GM18861 (cell line): ENCODE measurements around the gene EEF1A2.

Experiments used
- ATAC-seq: cut with Tn5 transposase; IDR thresholded peaks from one replicate; pipeline ENCODE4 v1.9.1; 2021; ENCODE audit not compliant: unreplicated experiment

Gene EEF1A2

GRCh38 chr20:63537525-63538203 lies 38.8 kb upstream of the EEF1A2 start:
- ATAC-seq: peak; percentile 76

DNA sequence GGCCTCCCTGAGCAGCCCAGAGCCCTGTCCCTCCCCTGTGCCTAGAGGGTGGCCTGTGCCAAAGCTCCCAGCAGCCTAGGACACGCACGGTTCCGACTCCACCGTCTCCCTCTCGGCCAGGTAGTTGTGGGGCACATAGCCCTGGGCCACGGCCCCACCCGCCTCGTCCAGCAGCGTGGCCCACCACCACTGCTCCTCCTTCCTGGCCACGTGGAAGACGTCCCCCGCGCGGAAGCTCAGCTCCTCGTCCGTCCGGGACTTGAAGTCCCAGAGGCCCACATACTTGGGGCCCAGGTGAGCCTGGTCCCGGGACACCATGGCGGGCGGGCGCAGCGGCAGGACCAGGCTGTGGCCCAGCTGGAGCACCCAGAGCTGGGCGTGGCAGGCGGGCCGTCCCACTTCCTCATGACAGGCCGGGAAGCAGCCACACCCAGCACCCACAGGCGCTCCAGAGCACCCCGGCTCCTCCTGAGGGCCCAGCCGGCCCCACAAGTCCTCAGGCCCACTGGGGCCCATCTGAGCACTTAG lies 38.2 kb upstream of the EEF1A2 start, which contains the start of gene PTK6:
Gene PTK6, minus strand, starts transcription at position 380 of the 528 bp plus-strand sequence. Its CDS starts 62 bp downstream, at position 318.
- ATAC-seq: peak; percentile 9

- no peak for ATAC-seq
Measured at GRCh38 chr20:63536241-63536977, 37.5 kb upstream of the EEF1A2 start.

DNA sequence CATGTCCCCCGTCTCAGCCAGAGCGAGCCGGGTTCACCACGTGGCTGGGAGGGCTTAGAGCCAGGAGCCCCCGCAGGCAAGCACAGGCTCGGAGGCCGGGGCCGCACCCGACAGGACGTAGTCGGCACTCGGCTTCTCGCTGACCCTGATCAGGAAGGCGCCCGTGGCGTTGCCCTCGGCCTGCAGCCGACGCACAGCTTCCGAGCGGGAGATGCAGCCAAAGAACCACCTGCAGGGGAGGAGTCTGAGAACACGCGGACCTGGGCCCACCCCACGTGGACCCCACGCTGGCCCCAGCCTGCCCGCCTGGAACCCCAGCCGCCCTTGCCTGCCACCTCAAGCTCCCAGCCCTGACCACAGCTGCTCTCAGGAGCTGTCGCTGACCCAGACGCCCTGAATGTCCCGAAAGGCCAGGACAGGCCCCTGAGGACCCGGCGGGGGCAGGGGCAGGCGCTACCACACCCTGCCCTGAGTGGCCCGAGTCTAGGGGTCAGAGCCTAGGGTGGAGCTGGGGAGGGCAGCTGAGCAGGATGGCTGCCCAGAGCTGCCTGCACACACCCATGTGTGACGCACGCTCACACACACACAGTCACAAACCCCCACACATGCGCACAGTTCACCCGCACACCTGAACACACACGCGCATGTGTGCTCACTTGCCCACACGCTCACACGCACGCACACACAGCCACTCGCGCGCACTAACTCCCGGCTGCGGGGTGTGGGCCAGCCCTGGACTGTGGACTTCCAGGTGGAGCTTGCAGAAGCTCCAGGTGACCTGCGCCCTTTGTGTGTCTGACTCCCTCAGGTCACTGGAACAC lies 36.2 kb upstream of the EEF1A2 start:
- ATAC-seq: no peak

DNA sequence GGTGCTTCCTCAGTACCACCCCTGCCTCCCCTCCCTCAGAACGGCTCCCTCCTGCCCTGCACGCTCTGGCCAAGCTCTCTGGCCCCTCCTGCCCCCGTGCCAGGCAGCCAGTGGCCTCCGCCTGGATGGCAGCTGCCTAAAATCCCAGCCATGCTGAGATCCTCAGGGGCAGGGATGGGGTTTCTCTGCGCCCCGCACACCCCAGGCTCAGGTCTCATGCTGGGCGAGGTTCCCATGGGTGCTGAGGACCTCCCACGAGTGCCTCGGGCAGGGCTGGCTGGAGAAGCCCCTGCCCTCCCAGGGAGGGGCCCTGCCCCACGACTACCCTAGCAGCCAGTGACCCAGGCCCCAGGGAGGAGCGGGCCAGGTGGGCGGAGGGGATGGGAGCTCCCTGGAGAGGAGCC lies 35.5 kb upstream of the EEF1A2 start:
- no peak for ATAC-seq

DNA sequence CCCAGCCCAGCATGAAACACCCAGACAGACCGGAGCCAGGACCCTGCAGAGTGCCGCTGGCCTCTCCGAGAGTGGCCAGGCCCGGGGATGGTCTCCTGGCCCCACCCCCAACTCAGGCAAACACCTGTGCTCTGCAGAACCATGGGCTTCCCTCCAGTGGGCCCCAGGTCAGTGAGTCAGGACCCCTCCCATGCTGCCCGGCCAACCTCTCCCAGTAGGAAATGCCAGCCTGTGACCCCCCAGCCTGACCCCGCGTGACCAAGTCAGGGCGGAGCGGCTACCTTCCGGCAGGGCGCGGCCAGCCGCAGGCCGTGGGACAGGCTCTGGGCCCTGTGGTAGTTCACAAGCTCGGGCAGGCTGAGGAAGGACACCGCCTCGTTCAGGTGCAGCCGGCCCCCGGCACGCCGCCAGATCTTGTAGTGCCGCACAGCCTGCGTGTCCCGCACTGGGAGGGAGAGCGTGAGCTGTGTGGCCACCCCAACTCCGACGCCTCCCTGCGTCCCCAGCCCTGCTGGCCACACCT lies 35.0 kb upstream of the EEF1A2 start:
- no peak for ATAC-seq

GRCh38 chr20:63533388-63533787 lies 34.5 kb upstream of the EEF1A2 start:
- no peak for ATAC-seq

DNA sequence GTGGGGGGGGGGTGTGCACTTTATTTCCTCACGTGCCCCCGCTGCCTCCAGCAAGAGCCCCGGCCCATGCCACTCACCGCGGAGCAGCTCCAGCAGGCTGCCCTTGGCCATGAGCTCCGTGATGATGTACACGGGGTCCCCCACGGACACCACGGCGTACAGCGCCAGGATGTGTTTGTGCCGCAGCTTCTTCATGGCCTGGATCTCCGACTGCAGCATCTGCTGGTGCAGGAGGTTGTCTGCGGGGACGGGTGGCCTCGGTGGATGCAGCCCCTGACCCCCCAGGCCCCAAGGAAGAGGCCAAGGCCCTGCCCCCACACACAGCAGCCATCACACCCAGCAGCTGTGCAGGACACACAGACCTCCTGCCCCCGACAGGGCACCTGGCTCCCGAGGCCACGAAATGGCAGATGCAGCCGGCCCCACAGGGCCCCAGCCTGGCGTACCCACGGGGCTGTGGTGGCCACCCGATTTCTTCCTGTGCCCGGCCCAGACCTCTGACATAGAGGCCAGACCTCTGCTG lies 33.6 kb upstream of the EEF1A2 start:
- ATAC-seq: no peak

DNA sequence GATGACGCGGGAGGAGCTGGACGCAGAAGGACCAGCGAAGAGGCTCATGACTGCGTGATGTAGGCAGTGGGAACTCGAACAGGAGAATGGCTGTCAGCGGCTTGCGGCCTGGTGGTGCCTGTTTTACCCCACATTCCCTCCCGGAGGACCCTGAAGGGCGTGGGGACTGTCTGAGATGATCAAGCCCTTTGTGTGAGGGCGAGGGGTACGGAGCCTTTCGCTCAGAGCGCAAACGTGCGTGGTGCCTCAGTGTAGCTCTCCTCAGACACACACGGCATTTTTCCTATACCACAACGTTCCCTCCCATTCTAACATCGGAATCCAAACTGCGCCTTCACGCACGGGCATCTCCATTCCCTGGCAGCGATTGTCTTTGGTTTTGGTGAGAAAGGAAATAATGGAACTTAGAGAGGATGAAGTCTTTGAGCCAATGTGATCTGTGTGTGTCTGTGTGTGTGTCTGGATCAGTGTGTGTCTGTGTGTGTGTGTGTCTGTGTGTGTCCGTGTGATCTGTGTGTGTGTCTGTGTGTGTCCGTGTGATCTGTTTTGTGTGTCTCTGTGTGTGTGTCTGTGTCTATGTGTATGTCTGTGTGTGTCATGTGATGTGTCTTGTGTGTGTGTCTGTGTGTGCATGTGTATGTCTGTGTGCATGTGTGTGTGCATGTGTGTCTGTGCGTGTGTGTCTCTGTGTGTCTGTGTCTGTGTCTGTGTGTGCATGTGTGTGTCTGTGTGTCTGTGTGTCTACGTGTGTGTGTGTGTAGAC lies 33.0 kb upstream of the EEF1A2 start:
- ATAC-seq: no peak

DNA sequence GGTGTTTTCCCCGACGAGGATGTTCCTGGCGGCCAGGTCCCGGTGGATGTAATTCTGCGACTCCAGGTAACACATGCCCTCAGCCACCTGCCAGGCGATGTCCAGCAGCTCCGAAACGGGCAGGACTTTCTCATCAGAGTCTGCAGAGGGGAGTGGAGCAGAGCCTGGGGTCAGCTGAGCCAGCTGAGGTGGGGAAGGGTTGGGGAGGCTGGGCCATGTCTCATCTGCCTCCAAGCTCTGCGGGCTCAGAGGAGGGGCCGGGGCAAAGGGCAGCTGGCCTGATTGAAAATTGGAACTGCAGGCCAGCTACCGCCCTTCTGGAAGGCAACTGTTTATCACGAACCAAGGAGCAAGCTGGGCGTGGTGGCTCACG lies 31.9 kb upstream of the EEF1A2 start:
- ATAC-seq: no peak

DNA sequence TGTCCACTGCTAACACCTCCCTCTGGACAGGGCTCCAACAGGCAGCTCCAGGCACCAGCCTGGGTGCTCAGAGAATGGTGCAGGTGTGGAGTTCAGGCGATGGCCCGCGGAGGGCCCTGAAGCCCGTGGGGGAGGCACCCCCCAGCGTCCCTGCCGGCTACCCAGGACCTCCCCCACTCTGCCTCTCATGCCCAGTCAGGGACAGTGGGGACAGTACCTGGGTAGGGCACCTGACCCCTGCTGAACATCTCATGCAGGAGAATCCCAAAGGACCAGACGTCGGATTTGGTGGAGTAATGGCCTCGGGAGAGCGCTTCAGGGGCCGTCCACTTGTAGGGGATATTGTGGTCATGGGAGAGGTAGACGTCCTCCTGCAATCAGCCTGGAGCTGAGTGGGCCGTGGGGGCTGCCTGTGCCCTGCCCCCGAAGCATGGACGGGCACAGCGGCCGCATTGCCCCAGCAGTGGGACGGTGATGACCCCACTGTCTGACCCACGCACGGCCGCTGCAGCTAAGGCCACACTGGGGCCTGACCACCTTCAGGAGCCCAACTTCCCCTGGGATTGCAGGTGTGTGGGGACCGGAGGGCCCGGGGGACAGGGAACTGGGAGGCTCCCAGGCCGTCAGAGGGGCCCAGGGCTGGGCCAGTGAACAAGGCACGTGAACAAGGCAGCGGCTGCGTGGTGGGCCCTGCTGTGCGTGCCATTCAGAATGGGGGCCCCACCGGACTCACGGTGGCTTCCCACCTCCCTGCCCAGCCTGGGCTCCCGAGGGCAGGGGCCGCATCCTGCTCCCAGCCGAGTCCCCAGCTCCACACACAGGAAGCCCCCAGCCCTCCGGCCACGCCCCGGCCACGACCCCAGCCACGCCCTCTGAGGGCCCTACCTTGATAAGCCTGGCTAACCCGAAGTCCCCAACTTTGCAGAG lies 31.2 kb upstream of the EEF1A2 start:
- ATAC-seq: no peak

GRCh38 chr20:63529180-63529860 lies 30.4 kb upstream of the EEF1A2 start:
- ATAC-seq: no peak

- ATAC-seq: no peak
Measured at GRCh38 chr20:63527184-63527583, 28.3 kb upstream of the EEF1A2 start.

DNA sequence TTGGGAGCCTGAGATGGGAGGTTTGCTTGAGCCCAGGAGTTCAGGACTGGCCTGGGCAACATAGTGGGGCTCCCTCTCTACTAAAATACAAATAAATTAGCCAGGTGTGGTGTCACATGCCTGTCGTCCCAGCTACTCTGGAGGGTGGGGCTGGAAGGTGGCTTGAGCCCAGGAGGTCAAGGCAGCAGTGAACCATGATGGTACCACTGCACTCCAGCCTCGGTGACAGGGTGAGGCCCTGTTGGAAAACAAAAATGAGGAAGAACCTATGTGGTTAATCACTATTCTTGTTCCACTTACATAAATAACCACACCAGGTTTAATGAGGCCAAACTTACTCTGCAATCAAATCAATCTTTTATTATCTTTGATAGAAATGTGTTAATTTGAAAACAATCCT lies 27.1 kb upstream of the EEF1A2 start:
- ATAC-seq: no peak

DNA sequence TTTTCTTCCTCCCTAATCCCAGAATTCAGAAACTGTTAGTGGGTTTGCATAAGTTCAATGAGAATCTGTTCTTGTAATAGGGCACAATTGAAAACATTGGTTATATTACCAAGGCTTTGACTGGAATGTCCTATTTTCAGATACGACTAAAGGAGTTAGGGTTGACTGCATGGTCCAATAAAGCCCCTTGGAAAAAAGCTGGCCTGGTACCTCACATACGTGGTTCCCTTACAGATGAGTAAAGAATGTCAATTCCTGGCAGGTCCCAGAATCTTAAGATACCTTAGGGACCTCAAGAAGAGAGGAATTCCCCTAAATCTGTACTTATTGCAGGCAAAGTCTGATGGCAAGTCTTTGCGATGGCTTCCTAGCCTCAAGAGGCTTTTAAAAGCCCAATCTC lies 26.3 kb upstream of the EEF1A2 start:
- ATAC-seq: no peak

- no peak for ATAC-seq
Measured at GRCh38 chr20:63522981-63523611, 24.2 kb upstream of the EEF1A2 start.

DNA sequence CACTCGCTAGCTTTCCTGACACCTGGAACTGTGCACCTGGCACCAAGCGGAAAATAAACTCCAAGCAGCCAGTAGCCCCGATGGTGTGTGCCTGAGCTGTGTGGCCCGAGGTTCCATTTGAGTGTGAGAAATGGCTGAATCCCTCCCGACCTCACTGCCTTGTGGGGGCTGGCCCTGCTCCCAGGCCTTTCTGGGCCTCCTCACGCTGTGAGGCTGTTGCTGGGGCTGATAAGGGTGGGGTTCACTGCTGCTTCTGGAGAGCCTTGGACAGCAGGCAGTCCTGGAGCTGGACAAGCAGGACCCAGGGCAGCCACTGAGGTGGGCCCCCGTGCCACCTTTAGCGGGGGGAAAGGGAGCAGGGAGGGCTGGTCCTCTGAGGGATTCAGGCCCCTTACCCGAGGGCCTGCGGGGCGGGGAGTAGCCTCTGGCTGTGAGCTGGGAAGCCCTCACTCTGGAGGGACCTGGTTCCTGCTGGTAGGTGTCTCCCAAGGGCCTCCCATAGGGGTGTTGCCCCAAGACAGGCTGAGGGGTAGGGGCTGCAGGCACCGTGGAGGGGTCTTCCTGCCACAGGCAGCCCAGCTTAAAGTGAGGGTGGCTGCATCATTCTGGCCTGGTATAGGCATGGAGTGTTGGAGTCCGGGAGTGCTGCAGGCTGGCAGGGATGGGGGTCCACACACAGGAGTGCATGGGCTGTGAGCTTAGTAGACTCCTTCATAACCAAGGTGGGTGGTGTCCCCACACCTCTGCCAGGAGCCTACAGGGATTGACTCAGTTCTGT lies 23.4 kb upstream of the EEF1A2 start:
- no peak for ATAC-seq
